HepG2 (cell line): ENCODE data around the gene EFS. TPM values are rescaled to one million over a fixed set of nuclear protein-coding genes. Genes with fewer than 3 reads are reported as not detected.

Source experiments
- ARNT2 ChIP-seq: sonication (generic); formaldehyde crosslinking; IDR thresholded peaks from 2 replicates; pipeline ENCODE4 v1.8.0; 2022; ENCODE audit warnings: mild to moderate bottlenecking, low read depth, missing genetic modification reagents, moderate library complexity
- DNMT1 ChIP-seq: sonication (generic); formaldehyde crosslinking; IDR thresholded peaks from 2 replicates; pipeline ENCODE4 v1.5.1; 2020; ENCODE audit warnings: mild to moderate bottlenecking, missing genetic modification reagents
- FOXK2 ChIP-seq: fragments of 450-650 bp; IDR thresholded peaks from 2 replicates; pipeline ENCODE4 v1.6.1; 2016
- HHEX ChIP-seq: IDR thresholded peaks from 2 replicates; pipeline ENCODE4 v1.6.1; 2016; ENCODE audit warnings: control low read depth
- HMG20A ChIP-seq: IDR thresholded peaks from 2 replicates; pipeline ENCODE4 v1.6.1; 2016; ENCODE audit warnings: borderline replicate concordance
- HNF4G ChIP-seq, 2 experiments: sonication (generic) in 1 of 2; formaldehyde crosslinking in 1 of 2; IDR thresholded peaks; 2 replicates each; pipeline versions ENCODE4 v1.4.0 to v1.6.1; 2011 to 2020; ENCODE audit warnings: borderline replicate concordance in 2 of 2, low read depth in 2 of 2, mild to moderate bottlenecking in 2 of 2, low read length in 1 of 2, missing genetic modification reagents in 1 of 2, moderate library complexity in 1 of 2
- HNRNPL ChIP-seq: fragments of 200-400 bp; formaldehyde crosslinking; IDR thresholded peaks from 2 replicates; pipeline ENCODE4 v1.6.1; 2017; ENCODE audit warnings: mild to moderate bottlenecking, low read depth, low read length
- HOMEZ ChIP-seq: IDR thresholded peaks from 2 replicates; pipeline ENCODE4 v1.6.1; 2016; ENCODE audit warnings: low read depth
- PAXIP1 ChIP-seq: sonication (generic); formaldehyde crosslinking; conservative IDR thresholded peaks from 2 replicates; pipeline ENCODE4 v1.4.0; 2020; ENCODE audit warnings: mild to moderate bottlenecking, missing genetic modification reagents, moderate library complexity
- POGK ChIP-seq: sonication (generic); formaldehyde crosslinking; conservative IDR thresholded peaks from 2 replicates; pipeline ENCODE4 v1.8.0; 2022; ENCODE audit warnings: mild to moderate bottlenecking, moderate library complexity, missing genetic modification reagents
- POLR2G ChIP-seq: fragments of 200-400 bp; formaldehyde crosslinking; IDR thresholded peaks from 2 replicates; pipeline ENCODE4 v1.6.1; 2018; ENCODE audit warnings: mild to moderate bottlenecking, low read depth, low read length, moderate library complexity
- SKI ChIP-seq: fragments of 450-650 bp; IDR thresholded peaks from one replicate; pipeline ENCODE4 v1.6.1; 2018; ENCODE audit warnings: mild to moderate bottlenecking; ENCODE audit not compliant: partially characterized antibody
- ZBTB2 ChIP-seq: sonication (generic); formaldehyde crosslinking; IDR thresholded peaks from 2 replicates; pipeline ENCODE4 v1.8.0; 2022; ENCODE audit warnings: low read depth, missing genetic modification reagents
- ZBTB7B ChIP-seq: sonication (generic); formaldehyde crosslinking; IDR thresholded peaks from 2 replicates; pipeline ENCODE4 v1.4.0; 2020; ENCODE audit warnings: missing genetic modification reagents
- ZNF138 ChIP-seq: sonication (generic); formaldehyde crosslinking; IDR thresholded peaks from 2 replicates; pipeline ENCODE4 v1.5.0; 2020; ENCODE audit warnings: mild to moderate bottlenecking, low read depth, missing genetic modification reagents
- ZNF414 ChIP-seq: sonication (generic); formaldehyde crosslinking; IDR thresholded peaks from 2 replicates; pipeline ENCODE4 v1.5.0; 2020; ENCODE audit warnings: missing genetic modification reagents
- ZNF761 ChIP-seq: sonication (generic); formaldehyde crosslinking; conservative IDR thresholded peaks from 2 replicates; pipeline ENCODE4 v1.4.0; 2020; ENCODE audit warnings: mild to moderate bottlenecking, missing genetic modification reagents
- ZNF839 ChIP-seq: sonication (generic); formaldehyde crosslinking; IDR thresholded peaks from 2 replicates; pipeline ENCODE4 v1.4.0; 2020; ENCODE audit warnings: missing genetic modification reagents, mild to moderate bottlenecking, borderline replicate concordance
- polyA plus RNA-seq, 8 experiments: library from polyadenylated mRNA; depleted of rRNA in 3 of 8; stranded (reverse) in 7 of 8; unstranded in 1 of 8; fragments of >200 nt; fragmentation: Illumina TruSeq in 4 of 8; extraction: Trizol in 4 of 8; gene quantifications; 2 replicates each; pipeline versions ENCODE4 v1.2.1 to v1.2.3, GENCODE V29; 2011 to 2016; ENCODE audit warnings: low read depth in 4 of 8, missing spikeins in 1 of 8, mixed read lengths in 1 of 8; ENCODE audit not compliant: insufficient read depth in 1 of 8
- total RNA-seq, 5 experiments: library from RNA; depleted of rRNA; stranded (reverse); fragments of >200 nt; fragmentation: Illumina TruSeq; extraction: Trizol; gene quantifications; 2 replicates each; pipeline ENCODE4 v1.2.3, GENCODE V29; 2016; ENCODE audit warnings: low read depth in 1 of 5

The EFS gene
- total and polyA plus RNA-seq, 2 of the 13 experiments (the other 11 are each of a cell fraction or from before 2014, with no cell fraction given), result not detected

- TF ChIP-seq ZBTB2 (CRISPR knock-in tag), result no peak; the same call in 1 of the 2 replicates
- peak; percentile 76; the same call in 1 of the 2 replicates for TF ChIP-seq DNMT1 (CRISPR knock-in tag)
- TF ChIP-seq PAXIP1 (CRISPR knock-in tag), result peak; percentile 46
- TF ChIP-seq ZNF761 (CRISPR knock-in tag), result 0 out of 2 replicates have a peak, but pooled peaks have one; percentile 32
- peak; percentile 85 for TF ChIP-seq POLR2G
- peak; percentile 15; the same call in 1 of the 2 replicates for TF ChIP-seq HNRNPL
- no peak for TF ChIP-seq FOXK2
- TF ChIP-seq HMG20A (CRISPR knock-in tag), result no peak
- TF ChIP-seq SKI, result peak; percentile 17
- TF ChIP-seq ZNF414 (CRISPR knock-in tag), result peak; percentile 86
- TF ChIP-seq HOMEZ (CRISPR knock-in tag), result no peak
- no peak; the same call in 1 of the 2 replicates for TF ChIP-seq ZNF839 (CRISPR knock-in tag)
- TF ChIP-seq HNF4G (IDR thresholded peaks at IDR 0.05; ENCODE audit: borderline replicate concordance, low read depth, low read length), result peak; percentile 68; the same call in 1 of the 2 replicates
- peak; percentile 76; the same call in 1 of the 2 replicates for TF ChIP-seq HNF4G (CRISPR knock-in tag; IDR thresholded peaks at IDR 0.05; ENCODE audit: borderline replicate concordance, low read depth)
- TF ChIP-seq POGK (CRISPR knock-in tag), result no peak
- no peak for TF ChIP-seq ZBTB7B (CRISPR knock-in tag)
- no peak for TF ChIP-seq HHEX
- no peak for TF ChIP-seq ARNT2 (CRISPR knock-in tag)
- peak; percentile 16; the same call in 1 of the 2 replicates for TF ChIP-seq ZNF138 (CRISPR knock-in tag)
Measured at GRCh38 chr14:23321572-23322547, 43.1 kb downstream of the EFS start (continued).
